Mesenteric fat pad (tissue), 1 donor: Measurements from ENCODE around the gene ICE1. TPM values are rescaled to one million over a fixed set of nuclear protein-coding genes. Genes with fewer than 3 reads are reported as not detected.
"Not testable (repeated sequence)": the region's sequence is repeated elsewhere in the genome, so short reads cannot be mapped to it uniquely, and the experiment has no call there.

Experiments
- DNase-seq: peaks from one replicate; pipeline ENCODE4 v3.0.0-alpha.2; 2020; ENCODE audit warnings: low spot score
- long read RNA-seq: library from polyadenylated mRNA; unstranded; transcript quantifications from one replicate; pipeline ENCODE4 v2.0.0, GENCODE V29; 2020
- total RNA-seq: library from RNA; stranded (reverse); fragmentation: NEBNext Ultra II Directional; extraction: Animal tissue kit (Norgen Biotek cat#: 25700); gene quantifications from one replicate; pipeline ENCODE4 v1.2.1, GENCODE V29; 2021
- donor health status: DM: yes; HTN: yes; CAD: no.

Gene ICE1, protein sequence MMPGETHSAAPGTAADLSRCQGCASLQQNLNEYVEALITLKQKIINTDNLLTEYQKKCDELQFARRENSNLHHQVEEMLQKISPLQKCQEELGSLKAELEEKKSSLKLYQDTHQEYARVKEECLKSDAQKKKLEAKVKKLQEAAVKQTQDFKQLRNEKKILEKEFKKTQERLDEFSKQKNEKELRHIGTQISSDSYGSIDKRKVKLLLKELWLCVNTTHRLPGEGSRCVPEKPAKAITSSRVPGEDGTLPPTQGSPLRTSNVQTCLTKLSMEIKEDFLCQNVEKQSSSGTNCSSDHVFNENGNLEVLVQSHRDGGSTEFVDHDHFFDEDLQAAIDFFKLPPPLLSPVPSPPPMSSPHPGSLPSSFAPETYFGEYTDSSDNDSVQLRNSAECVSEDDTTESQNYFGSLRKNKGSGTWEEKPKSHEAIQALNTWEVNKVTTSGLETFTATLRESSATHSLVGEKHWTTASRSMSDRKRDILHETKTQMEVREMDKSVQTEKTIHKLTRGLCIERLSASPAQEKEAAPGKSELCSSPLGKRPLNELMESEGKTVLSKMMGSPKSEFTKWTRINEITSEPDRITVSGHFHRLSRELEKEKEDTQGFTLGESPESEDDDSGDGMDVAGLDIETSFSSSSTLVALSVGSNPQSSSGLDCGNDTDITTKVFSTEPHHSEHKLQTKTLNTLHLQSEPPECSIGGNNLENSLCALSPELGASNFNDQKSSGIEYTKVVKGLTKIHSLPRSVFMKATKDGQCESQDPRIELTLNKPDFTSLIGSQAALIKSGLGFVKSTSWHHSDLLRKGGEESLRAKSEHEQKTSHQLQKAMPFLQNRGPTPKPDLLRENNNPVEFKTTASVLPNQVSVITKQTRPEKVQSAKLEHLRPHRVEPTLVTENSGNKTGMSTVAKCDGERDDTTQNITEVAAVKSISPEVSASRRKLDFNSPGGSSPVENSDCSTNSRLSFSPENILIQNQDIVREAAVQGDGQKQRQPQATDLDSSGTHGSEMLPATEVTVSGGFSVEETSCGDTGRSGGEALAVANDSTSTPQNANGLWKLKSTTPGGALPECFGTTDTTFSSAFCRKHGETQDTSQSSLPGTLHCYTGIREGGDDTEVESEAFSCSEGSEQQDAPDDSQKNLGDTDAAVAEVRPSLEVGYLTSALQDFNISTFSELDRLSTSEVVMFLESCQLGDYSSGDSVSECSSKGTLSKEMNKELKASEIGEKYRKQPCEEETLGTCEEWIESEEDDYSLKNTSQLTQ (N-terminal part only)
- 26.5 TPM for total RNA-seq
- long read RNA-seq, partial matches to known transcripts: 5 of 7 reads
- long read RNA-seq, other reads (novel, unspliced or antisense): 2 of 7 reads

DNA sequence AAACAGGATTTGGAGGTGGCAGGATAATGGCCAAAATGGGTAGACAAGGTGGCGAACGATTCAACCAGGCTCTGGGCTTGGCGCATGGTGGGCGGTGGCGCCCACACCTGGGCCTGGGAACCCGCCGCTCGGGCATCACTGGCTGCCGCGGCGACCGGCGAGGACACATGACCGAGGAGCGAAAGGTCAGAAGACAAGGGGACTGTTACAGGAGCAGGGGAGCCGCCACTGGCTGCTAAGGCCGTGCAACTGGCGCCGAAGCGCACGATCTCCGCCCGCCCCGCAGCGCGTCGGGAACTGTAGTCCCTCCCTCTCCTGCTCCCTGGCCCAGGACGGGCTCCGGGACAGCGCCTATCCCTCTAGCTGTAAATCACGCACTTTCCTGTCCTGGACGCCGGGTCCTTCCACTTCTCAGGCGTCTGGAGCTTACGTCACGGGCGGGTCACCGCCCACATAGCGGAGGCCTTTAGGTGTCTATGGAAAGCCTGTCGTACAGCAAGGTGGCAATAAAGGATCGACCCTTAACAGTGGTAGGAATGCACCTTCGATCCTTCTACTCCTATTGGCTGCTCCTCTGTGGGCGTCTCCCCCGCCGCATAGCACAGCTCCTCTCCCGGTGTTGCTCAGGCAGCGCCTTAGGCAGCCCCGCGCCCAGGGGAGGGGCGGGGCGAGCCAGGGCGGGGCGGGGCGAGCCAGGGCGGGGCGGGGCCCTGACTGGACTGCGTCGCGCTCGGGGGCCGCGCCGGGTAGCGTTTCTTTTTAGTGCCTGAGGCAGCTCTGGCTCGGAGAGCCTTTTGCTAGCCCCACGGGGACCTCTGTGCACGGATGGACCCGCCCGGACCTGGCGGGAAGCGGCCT, at the start of gene ICE1:
Gene ICE1 (plus strand): TSS at position 717 of the 858 bp plus-strand sequence. CDS start 239 bp downstream, outside the sequence.
- DNase-seq: peak; percentile 97

DNA sequence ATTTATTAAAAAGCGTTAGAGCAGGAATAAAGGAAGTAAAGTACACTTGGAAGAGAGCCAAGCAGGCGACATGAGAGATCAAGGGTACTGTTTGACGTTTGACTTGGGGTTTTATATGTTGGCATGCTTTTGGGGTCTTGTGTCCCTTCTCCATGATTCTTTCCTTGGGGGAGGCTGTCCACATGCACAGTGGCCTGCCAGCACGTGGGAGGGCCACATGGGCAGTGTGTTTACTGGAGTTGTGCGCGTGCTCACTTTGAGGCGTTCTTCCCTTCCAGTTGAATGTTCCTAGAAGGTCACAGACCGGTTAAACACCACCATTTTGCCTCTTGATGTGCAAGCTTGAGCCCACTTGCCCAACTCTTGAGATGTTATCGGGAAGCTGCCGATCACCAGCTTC, 49.5 kb upstream of the ICE1 start:
- DNase-seq: no peak

DNA sequence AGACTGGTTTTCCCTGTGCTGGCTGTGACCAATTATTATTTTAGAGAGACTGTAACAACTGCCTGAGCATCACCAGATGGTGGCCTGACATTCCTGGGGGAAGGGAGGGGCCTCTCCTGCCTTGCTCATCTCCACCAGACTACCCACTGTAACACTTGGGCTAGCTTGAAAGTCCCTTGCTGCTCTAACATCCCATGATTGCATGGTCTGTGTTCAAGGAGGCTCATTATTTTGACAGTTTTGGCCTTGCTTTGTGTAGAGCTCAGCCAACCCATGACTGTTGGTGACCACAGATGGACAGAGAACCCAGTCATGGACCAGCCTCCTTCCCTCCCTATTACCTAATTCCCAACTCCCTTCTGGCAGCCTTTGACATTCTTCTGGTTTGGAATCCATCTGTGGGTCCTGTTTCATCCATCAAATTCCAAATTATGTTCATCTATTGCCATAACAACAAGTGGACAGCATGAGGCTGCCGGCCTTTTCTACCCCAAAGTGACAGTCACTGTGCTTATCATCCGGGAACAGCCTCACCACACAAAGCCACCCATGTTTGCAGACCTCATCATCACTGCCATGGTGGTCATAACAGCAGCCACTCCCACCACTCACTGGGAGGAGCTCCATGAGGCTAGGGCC, 49.0 kb upstream of the ICE1 start:
- no peak for DNase-seq

DNA sequence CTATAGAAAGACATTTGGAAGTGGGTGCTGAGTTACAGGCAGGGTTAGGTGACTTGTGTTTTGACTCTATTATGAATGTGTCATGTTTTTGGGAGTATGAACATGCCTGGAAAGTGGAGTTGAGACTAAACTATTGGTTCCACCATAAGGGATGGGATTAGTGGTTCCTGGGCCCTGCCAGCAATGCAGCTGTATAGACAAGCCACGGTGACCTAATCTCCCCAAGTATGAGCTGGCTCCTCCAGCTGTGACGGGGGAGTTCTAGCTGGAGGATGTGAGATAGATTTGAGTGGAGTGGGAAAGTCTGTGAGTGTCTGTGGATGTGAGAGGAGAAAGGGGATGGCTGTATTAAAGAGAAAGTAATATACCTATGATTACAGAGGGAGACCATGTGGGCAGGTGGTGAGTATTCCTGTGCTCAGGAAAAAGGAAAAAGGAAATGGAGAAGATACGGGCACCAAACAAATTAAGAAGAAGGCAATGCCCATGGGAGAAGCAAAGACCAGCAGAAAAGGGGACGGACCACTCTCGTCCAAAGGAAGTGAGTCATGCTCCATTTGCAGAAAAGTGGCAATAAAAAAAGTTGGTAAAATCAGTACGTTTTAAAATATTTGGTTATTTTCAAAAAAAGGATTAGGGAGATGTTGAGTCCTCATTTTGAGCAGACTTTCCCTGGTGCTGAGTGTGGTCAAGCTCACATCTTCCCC, 48.3 kb upstream of the ICE1 start:
- no peak for DNase-seq

DNA sequence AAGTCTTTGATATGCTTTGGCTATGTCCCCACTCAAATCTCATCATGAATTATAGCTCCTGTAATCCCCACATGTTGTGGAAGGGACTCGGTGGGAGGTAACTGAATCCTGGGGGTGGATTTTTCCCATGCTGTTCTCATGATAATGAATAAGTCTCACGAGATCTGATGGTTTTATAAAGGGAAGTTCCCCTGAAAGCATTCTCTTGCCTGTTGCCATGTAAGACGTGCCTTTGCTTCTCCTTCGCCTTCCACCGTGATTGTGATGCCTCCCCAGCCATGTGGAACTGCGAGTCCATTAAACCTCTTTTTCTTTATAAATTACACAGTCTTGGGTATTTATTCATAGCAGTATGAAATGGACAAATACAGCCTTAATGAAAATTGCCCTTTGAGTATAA, 44.7 kb upstream of the ICE1 start:
- DNase-seq: no peak

DNA sequence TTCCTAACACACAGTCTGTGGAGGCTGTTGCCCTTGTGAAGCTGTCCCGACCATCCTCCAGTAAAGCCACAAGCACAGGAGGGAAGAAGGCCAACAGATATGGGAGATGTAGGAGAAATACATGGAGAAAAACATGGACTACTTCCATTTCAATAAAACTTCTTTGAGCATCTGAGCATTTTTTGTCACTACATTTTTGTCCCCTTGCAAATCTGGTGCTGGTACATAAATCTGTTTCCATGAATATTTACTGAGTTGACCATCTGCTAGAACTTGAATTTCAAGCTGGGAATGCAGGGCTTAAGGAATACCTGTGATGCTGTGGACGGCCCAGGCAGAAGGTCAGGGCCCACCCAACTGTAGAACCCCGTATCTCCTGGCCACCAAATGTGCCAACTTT, 43.9 kb upstream of the ICE1 start:
- no peak for DNase-seq

DNA sequence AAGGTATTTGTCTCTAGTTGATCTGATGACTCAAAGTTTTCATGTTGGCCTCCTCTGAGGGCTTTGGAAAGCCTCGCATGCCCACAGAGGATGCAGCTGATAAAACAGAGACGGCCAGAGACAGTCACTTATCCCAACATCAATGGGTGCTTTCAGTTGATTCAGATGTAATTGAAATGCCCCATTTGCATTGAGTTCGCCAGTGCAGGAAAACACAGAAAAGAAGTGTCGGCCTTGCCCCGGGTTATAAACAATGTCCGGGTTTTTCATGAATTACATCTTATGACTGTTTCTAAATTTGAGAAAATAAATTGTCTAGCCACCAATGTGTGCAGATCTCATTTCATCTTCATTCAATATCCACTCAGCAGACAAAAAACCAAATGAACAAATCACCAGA, 42.2 kb upstream of the ICE1 start:
- no peak for DNase-seq

DNA sequence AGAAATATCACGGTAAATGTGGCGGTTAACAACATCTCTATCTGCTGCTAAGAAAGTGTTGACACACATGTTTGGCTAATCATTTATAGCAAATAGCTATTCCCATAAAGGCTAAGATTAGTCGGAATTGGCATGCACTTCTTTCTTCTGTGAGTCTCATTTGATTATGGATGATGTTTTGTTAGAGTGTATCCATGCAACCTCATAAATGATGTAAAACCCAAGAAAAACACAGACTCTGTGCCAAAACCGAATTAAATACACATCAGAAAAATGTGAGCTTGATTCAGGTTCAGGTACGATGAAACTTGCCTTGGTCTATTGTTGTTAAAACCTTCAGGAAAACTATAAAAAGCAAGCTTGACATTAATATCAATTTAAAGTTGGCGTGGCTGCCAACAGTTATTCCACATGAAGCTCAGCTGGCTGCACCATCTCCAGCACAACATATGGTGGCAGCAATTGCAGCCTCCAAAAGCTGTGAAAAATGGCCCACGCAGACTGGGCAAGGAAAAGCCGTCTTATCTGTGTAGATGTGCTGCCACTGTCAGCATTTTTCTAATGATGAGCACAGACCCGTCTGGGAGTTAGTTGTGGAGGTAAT, 41.1 kb upstream of the ICE1 start:
- no peak for DNase-seq

DNA sequence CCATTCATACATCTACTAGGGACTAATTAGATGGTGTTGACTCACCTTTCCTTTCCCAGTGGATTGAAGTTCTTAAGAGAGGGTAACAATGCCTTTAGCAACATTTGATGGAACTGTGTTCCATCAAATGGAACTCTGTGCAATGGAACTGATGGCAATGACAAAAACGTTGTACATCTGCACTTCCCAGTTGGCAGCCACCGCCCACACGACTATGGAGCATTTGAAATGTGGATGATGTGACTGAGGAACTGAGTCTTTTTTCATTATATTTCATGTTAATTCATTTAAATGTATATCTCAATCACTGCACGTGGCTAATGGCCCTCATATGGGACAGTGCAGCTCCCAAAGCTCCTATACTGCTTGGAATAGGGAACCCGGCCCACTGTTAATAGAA, 39.0 kb upstream of the ICE1 start:
- no peak for DNase-seq

DNA sequence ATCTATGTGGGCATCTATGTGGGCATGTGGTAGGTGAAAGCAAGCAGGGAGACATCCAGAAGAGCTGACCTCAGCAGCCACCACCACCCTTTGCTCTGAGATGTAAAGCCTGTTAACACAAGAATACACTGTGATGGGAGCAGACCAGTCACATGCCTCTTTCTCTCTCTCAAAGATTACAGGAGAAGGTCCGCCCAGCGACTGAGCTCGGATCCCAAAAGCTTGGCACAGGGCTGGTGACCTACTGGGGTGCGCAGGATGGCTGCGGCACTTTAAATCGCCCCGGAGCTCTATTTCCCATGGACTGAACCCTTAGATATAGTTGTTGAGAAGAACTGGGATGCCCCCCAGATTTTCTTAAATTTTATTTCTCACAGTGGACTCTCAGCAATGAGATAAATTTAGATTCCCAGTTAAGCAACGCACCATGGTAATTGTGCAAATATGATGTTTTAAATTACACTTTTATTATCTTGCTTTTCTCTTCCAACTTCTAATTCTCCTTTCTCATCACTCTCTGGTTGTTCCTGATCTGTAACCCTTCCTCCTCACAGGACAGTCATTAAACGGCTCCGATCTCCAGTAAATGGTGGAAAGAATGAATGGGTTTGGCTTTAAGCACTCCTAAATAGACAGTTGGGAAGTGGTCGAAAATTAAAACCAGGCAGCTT, 37.7 kb upstream of the ICE1 start:
- DNase-seq: no peak

DNA sequence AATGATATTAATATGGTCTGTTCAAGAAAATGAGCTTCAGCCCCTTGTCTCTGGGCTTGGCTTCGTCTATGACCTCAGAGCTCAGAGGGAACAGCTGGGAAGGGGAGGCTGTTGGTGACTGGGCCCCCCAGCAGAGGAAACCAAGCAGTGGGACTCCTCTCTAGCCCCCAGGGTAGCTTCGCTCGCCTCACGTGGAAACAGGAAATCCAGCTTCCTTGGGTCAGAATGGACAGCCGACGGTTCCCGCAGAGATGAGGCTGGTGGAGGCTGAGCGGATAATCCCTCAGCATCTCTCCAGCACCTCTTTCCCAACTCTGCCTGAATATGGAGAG, 37.2 kb upstream of the ICE1 start:
- DNase-seq: no peak

DNA sequence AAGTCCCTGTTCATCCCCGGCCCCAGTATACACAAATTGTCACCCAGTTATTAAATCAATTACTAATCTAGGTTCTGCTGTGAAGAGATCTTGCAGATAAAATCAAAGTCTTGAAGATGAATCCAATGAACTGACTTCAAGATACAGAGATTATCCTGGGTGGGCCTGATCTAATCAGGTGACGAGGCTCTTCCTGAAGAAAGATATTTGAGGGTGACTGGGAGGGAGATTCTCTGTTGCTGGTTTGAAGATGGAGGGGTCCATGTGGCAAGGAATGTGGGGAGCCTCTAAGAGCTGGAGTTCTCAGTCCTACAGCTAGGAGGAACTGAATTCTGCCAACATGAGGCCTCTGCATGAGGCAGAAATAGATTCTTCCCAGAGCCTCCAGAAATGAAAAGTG, 36.1 kb upstream of the ICE1 start:
- no peak for DNase-seq

DNA sequence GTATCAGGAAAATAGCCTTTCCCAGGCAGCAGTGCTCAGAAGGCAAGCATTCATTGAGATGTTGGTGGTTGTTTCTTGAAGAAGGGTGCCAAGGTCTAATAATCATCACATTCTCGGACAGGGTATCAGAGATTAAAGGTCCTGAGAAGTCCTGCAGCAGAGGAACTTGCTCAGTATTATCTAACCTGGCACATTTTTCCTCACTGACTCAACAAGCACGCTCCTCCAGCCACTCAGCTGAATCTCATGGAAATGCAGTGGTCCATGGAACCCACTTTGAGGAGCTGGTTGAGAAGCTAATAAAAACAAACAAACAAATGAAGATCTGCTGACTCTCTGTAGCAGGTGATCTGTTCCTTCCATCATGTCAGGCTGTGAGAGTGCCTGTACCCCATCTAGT, 35.3 kb upstream of the ICE1 start:
- no peak for DNase-seq

DNA sequence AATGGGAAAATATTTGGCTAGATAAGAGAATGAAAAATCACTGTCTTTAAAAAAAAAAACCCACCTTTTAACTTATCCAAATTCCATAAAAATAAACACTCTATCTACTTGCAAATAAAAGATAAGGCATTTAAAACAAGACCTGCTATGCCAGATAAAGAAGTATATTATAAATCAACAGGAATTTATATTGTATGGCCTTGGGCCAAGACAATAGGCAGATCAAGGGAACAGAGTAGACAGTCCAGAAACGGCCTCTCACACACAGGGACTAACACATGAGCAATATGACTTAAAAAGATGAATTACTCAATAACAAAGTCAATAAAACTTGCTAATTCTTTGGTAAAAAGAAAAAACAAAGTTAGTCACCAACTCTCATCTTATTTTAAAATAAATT, 34.7 kb upstream of the ICE1 start:
- no peak for DNase-seq

DNA sequence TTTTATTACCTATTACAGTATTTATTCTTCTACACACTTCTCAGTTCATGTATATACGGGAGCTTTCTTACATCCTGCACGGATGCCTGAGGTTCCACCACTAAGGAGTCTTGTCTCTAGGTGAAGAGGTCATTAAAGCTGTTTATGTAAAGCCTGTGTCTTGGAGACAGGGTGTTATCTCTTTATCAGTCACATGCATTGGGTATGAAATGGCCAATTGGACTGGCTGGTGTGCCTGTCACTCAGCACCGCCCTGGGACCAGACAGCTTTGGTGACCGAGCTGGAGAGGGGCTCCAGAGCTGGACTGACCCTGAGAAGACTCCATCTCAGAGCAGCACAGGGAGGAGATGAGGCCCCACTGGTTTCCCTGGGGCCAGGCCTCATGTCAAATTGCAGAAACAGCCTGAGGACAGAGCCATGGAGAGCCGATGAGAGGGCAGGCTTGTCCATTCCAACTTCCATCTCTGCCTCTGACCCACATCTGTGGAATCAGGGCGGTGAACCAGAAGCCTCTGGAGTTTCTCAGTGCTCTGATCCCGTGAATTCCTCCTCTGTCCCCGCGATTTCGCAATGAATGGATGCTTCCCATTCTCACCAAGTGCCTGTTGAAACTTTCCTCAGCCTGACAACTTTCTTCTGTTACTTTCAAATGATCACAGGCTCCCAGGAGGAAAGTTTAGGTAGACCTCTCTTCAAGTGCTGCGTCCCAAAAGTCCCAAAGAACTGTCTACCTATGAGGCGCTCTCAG, 32.2 kb upstream of the ICE1 start:
- not testable (repeated sequence) for DNase-seq

DNA sequence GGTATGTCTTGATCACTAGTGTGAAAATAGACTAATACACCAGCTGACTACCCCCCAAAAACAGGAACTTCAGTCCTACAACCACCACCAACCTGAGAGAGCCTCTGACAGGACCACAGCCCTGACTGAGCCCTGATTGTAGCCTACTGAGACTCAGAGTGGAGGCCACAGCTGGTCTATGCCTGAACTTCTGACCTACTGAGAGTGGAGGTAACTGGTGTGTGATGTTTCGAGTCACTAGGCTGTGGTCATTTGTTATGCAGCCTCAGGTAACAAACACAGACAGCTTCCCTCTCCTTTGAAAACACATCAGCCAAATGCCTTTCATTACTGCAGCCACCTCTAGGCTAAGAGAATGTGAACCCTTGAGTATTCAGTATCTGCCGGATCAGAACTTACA, 30.0 kb upstream of the ICE1 start:
- not testable (repeated sequence) for DNase-seq

DNA sequence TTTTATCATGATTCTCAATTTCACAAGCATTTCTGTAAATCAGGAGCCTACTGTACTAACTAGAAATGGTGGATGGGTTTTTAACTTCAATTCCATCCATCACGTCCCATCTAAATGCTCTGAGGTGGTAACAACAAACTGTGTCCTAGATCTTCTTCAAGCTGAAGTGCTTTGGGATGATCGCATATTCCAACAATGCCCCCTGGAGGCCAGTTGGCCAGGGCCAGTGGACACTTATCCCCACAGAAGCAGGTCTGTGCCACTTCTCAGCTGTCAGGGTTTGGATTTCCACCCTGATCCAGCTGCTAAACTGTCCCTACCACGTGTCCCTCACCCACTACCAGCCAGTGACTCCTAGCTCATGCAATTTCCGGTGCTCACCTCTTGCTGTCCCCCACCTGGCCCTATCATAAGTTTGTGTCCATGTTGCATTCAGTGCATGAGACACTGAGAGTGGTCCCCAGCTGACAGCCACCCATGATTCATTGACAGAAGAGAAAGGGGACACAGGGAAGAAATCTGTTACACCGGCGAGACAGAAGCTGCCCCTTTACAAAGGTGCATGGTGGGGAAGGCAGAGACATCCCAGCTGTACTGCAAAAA, 28.0 kb upstream of the ICE1 start:
- DNase-seq: not testable (repeated sequence)
